Measurements from ENCODE around the gene SLCO2B1. TPM values are rescaled to one million over a fixed set of nuclear protein-coding genes. Genes with fewer than 3 reads are reported as not detected.

Gene SLCO2B1
- total RNA-seq, 1 experiment from 2014 or later: 0.57 TPM

- TF ChIP-seq FOXP4 (CRISPR knock-in tag; IDR thresholded peaks at IDR 0.05): no peak
- no peak for TF ChIP-seq FOXK1 (CRISPR knock-in tag; IDR thresholded peaks at IDR 0.05)
- TF ChIP-seq, protein P1, sequence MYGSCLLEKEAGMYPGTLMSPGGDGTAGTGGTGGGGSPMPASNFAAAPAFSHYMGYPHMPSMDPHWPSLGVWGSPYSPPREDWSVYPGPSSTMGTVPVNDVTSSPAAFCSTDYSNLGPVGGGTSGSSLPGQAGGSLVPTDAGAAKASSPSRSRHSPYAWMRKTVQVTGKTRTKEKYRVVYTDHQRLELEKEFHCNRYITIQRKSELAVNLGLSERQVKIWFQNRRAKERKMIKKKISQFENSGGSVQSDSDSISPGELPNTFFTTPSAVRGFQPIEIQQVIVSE (CRISPR knock-in tag; IDR thresholded peaks at IDR 0.05; ENCODE audit: borderline replicate concordance): no peak
- TF ChIP-seq ZBTB21 (CRISPR knock-in tag; IDR thresholded peaks at IDR 0.05; ENCODE audit: borderline replicate concordance): no peak
Measured at GRCh38 chr11:75146711-75147110, 4.2 kb upstream of the SLCO2B1 start (continued).

DNA sequence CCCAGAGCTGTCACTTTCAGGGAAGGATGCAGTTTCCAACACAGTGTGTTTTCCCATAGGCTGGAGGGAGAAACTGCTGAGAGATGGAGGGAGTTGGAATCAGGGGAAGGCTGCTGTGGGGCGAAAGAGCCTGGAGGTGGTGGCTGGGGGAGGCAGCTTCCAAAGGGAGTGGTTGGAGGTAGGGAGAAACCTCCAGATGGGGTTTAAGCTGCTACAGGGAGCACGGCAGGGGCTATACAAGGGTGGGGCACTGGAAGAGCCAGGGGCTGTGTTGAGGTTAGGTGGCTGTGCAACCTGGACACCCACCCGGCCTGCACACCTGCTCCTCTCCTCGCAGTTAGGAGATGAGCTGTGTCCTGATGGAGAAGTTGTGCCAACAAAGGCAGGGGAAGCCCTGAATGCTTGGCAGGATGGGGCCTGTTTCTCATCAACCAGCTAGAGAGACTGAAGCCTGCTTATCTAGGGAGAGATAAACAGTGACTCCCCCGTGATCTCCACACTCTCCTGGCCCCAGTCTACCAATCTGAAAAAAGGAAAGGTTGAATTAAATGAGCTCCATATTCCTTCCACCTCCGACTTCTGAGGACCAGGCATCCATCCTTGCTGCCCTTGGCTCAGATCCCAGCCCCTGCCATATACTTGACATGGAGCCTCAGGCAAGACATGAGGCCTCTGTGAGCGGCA lies 3.6 kb upstream of the SLCO2B1 start:
- TF ChIP-seq, protein P2, sequence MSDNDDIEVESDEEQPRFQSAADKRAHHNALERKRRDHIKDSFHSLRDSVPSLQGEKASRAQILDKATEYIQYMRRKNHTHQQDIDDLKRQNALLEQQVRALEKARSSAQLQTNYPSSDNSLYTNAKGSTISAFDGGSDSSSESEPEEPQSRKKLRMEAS (CRISPR knock-in tag; IDR thresholded peaks at IDR 0.05): no peak
- TF ChIP-seq FOXP1 (CRISPR knock-in tag; IDR thresholded peaks at IDR 0.05; ENCODE audit: borderline replicate concordance): no peak
- no peak for TF ChIP-seq ZNF423 (CRISPR knock-in tag; IDR thresholded peaks at IDR 0.05)
- no peak for TF ChIP-seq NFE2L1 (CRISPR knock-in tag; IDR thresholded peaks at IDR 0.05)
- TF ChIP-seq NFYB (CRISPR knock-in tag; conservative IDR thresholded peaks at IDR 0.05; ENCODE audit: low read depth): no peak
- no peak for TF ChIP-seq FOXK1 (CRISPR knock-in tag; IDR thresholded peaks at IDR 0.05)
- TF ChIP-seq MLX (CRISPR knock-in tag; IDR thresholded peaks at IDR 0.05): no peak
- no peak for TF ChIP-seq MYBL2 (CRISPR knock-in tag; IDR thresholded peaks at IDR 0.05)
- no peak for TF ChIP-seq NR2C2 (CRISPR knock-in tag; IDR thresholded peaks at IDR 0.05)
- no peak for TF ChIP-seq JUN (CRISPR knock-in tag; IDR thresholded peaks at IDR 0.05)
- no peak for TF ChIP-seq ZNF121 (CRISPR knock-in tag; IDR thresholded peaks at IDR 0.05)
- no peak for TF ChIP-seq SMAD4 (CRISPR knock-in tag; IDR thresholded peaks at IDR 0.05)
- no peak for TF ChIP-seq KAT7 (CRISPR knock-in tag; IDR thresholded peaks at IDR 0.05; ENCODE audit: borderline replicate concordance)
- no peak for TF ChIP-seq ESRRA (CRISPR knock-in tag; IDR thresholded peaks at IDR 0.05; ENCODE audit: borderline replicate concordance)
- TF ChIP-seq, protein P3, sequence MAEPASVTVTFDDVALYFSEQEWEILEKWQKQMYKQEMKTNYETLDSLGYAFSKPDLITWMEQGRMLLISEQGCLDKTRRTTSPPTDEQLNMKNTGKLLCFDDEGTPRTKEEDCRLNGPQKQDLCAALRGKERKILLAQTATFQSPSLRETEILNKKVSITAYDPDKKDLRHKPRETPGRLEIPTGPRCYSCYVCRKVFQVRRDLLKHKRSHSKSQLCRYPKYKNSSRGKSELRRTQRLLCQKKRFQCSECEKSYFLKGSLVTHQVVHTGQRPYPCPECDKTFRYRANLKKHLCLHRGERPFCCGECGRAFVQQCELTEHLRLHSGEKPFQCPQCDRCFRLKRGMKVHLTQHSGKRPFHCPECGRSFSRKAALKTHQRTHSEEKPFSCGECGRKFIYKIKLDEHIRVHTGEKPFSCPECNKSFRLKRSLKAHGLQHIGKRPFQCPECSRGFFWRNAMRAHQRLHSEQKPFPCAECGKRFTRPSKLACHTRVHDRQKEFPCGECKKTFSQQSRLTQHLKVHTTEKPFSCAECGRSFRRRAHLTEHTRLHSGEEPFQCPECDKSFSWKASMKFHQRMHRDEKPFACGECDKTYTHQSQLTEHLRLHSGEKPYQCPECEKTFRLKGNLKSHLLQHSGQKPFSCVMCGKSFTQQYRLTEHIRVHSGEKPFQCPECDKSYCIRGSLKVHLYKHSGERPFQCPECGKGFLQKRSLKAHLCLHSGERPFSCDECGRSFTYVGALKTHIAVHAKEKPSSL (CRISPR knock-in tag; conservative IDR thresholded peaks at IDR 0.05): no peak
- TF ChIP-seq ETV6 (CRISPR knock-in tag; IDR thresholded peaks at IDR 0.05): no peak
- POLR2A ChIA-PET: no interaction called here
- DNase-seq (ENCODE audit: low spot score) (no peak), ATAC-seq (no peak)
- Mint-ChIP-seq H3K36me3 (no peaks in the 10 kb centered on the region), H3K4me1 (peaks cover 8% of the 10 kb centered on the region), H3K27ac (no peak overlapping the region), H3K27me3 (ENCODE audit: low read depth) (no peaks in the 10 kb centered on the region), H3K9me3 (no peaks in the 10 kb centered on the region), H3K4me3 (no peak overlapping the region)
- CTCF ChIA-PET: interaction anchor here (0.8 to 10.2 kb wide), 9 partner anchors 12 to 125 kb away, joined by 3 to 590 read pairs (median 38); partner anchors contain the start of gene TPBGL
